GM21723 (cell line): ENCODE measurements around the gene TMEM145.

Source experiments
- ATAC-seq: cut with Tn5 transposase; IDR thresholded peaks from one replicate; pipeline ENCODE4 v1.9.1; 2021; ENCODE audit warnings: mild to moderate bottlenecking, moderate library complexity; ENCODE audit not compliant: unreplicated experiment

The TMEM145 gene

GRCh38 chr19:42277821-42278451, 35.2 kb upstream of the TMEM145 start:
- no peak for ATAC-seq

GRCh38 chr19:42278452-42279154, 34.5 kb upstream of the TMEM145 start:
- no peak for ATAC-seq

GRCh38 chr19:42279155-42279901, 33.8 kb upstream of the TMEM145 start:
- ATAC-seq, result no peak

DNA sequence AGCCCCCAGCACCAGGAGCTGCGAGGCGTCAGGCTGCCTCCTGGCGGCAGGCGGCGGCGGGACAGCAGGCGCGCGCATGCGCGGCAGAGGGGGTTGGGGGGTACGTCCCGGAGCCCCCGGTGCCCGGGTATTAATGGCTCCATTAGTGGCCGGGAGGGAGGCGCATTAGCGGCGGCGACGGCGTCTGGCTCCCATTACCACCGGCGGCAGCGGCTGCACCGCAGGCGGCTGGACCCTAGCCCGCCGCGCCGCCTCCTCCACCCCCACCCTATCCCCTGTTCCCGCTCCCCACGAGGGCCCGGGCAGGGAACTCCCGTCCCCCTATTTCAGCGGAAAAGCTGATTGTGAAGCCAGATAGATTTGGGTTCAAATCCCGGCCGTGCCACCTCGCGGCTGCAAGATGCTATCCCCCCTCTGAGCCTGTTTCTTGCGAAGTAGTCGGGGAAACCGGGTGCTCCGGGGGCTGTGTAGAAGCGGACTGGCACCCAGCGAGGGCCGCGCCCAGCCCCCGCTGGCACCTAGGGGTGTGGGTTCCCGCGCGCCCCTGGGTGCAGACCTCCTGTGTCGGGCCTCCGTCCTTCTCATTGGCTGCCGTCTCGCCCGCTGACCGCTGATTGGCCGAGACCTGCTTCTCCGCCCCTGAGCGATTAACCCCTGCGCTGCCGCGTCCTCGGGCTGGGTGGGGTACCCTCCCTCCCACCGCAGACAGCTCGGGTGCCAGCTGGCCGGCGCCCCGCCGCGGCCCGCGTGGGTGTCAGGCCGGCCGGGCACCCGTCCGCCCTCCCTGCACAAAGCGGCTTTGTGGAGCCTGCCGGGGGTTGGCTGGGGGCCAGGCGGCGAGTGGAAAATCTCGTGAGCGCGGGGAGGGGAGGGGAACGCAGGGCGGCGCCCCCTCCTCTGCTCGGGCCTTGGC, 33.0 kb upstream of the TMEM145 start:
- peak; percentile 40 for ATAC-seq

- no peak for ATAC-seq
Observed at GRCh38 chr19:42280815-42281145, 32.3 kb upstream of the TMEM145 start.

GRCh38 chr19:42281146-42281826, 31.8 kb upstream of the TMEM145 start:
- no peak for ATAC-seq

DNA sequence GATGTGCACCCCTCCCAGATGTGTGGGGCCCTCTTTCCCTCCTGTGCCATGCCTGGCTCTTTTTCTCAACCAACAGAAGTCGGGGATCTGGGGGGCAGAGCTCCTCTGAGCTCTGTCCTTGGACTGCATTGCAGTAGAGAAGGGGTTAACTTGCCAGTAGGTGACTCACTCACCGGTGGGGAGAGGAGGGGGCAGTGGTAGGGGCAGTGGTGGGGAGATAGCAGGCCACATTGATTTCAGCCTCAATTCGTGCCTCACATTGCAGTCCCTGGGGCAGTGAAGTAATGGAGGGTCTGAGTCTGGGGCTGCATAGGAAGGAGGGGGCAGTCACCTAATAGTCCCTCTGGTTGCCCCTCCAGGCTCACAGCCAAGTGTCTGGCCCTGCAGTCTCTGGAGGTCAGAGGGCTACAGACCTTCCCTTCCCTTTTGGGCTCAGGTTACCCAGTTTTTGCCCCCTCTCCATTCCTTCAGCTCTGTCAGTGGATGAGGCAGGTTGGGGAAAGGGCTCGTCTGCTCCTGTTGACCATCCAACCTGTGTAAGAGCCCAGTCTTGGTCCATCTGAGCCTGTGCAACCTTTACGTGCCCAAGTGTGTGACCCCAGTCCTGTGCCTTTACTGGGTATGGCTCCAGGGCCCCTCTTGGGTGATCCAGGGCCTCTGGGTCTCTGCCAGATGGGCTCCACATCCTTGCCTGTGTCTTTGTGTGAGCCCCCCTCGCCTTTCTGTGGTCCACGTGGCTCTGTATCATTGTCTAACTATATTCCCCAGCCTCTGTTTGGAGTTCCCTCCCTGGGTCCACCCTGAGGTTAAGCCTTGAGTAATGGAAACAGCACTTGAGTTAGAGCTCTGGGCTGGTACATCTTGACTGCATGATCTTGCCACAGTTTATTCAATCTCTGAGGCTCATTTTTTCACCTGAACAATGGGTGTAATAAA, 31.0 kb upstream of the TMEM145 start:
- no peak for ATAC-seq

GRCh38 chr19:42282819-42283187, 30.3 kb upstream of the TMEM145 start:
- no peak for ATAC-seq

DNA sequence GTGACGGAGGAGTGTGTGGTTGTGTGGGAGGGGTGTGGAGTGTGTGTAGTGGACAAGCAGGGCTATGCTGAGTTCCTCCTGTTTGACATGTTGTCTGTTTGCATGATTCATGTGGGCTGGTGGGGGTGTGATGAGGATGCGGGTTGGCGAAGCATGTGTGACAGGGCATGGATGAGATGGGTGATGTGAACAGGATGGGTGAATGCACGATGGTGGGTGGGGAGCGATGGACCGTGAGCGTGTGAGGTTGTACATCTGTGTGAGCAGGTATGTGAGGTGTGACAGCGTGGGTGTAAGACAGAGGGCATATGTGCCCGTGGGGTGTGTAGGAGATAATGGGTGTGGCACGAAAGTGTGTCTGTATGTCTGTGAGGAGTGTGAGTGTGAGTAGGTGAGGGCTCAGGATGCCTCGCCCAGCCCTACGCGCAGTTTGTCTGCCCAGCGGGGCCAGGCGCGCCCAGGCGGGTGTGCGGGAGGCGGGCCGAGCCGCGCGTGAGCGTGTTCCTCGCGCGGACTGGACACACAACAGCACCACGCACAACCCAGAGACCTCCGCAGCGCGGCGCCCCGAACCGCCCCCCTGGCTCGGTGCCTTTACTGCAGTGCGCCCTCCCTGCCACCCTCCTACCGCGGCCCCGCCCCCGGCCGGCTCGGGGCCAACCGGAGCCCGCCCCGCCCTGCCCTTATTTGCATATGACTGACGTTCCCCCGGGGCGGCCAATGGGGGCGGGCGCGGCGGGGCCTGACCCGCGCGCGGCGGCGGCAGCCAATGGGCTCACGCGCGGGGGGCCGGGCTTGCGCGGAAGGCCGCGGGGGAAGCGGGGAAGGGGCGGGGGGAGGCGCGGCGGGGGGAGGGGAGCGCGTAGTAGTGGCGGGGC, 29.7 kb upstream of the TMEM145 start:
- peak; percentile 47 for ATAC-seq

GRCh38 chr19:42284066-42284501, 29.0 kb upstream of the TMEM145 start:
- ATAC-seq, result peak; percentile 17

- ATAC-seq, result no peak
Observed at GRCh38 chr19:42284591-42285341, 28.3 kb upstream of the TMEM145 start.

- ATAC-seq, result no peak
Observed at GRCh38 chr19:42285541-42285941, 27.6 kb upstream of the TMEM145 start.

- no peak for ATAC-seq
Observed at GRCh38 chr19:42285988-42286348, 27.1 kb upstream of the TMEM145 start.

DNA sequence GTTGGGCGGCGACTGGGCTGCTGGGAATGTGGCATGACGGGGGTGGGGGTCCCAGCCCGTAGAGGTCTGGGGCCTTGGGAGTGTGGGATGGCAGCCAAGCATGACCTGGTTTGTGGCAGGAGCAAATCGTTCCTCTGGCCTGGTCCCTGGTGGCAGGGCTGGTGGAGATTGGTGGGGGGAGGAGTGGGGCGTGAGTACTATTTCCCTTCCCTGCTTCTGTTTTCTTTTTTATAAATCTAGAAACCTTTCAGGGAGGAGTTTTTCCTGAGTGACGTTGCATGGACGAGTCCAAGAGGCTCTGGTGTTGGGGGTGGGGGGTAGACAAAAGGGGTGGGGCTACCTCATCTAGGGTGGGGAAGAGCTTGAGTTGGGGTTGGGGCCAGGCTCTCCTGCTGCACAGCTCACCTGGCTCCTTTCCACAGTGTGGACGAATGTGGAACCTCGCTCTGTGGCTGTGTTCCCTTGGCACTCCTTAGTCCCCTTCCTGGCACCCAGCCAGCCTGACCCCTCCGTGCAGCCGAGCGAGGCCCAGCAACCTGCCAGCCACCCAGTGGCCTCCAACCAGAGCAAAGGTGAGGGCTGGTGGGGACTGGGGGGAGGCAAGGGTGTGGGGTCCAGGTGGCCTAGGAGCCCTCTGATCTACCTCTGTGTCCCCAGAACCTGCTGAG, 26.6 kb upstream of the TMEM145 start:
- no peak for ATAC-seq

DNA sequence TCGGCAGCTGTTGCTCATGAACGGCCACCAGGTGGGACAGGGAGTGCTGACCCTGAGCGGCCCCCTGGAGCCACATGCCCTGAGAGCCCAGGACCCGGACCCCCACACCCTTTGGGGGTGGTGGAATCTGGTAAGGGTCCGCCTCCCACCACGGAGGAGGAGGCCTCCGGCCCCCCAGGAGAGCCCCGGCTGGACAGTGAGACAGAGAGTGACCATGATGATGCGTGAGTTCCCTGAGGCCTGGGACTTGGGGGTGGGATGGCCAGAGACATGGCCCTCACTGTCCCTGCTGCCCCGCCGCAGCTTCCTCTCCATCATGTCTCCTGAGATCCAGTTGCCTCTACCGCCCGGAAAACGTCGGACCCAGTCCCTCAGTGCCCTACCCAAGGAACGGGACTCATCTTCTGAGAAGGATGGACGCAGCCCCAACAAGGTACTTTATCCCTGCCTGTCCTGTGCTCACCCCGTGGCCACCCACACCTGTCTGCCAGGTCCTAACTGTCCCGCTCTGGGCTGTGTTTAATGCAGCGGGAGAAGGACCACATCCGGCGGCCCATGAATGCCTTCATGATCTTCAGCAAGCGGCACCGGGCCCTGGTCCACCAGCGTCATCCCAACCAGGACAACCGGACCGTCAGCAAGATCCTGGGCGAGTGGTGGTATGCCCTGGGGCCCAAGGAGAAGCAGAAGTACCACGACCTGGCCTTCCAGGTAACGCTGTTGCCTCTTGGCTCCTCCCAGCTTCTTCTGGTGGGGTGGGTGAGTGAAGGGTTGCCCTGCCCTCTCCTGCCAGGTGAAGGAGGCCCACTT, 25.9 kb upstream of the TMEM145 start:
- no peak for ATAC-seq

DNA sequence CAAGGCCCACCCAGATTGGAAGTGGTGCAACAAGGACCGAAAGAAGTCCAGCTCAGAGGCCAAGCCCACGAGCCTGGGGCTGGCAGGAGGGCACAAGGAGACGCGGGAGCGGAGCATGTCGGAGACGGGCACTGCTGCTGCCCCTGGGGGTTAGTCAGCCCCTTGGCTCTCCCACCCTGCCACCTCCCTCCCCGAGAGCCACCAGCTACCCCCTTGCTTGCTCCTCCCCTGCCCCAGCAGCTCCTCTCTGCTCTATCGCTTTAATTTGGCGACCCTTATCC, 25.3 kb upstream of the TMEM145 start:
- no peak for ATAC-seq

DNA sequence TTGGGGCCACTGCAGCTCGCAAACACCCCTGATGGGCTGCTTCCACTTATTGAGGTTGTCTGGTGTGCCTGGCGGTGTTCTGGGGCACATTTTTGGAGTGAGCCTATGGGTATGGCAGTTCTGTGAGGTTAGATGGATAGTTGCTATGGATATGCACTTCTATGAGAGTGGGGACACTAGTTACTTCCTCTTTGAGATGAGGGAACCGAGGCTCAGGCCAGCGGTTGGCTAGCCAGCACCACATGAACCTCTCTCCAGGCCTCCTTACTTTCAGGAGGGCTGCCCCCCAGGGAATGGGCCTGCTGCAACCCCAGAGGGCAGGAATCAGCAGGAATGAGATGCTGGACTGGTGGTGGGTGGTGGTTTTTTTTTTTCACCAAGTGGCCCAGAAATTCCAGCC, 24.7 kb upstream of the TMEM145 start:
- no peak for ATAC-seq
